Measurements from ENCODE around the gene TSPO2. TPM values are rescaled to one million over a fixed set of nuclear protein-coding genes. Genes with fewer than 3 reads are reported as not detected.
A peak's percentile ranks its signal among the peaks of the same experiment; 100 is the strongest.

TSPO2 gene
- total and polyA plus RNA-seq, 2 of the 13 experiments (the other 11 are each of a cell fraction or from before 2014, with no cell fraction given), result 0.55 TPM; not detected in 1

DNA sequence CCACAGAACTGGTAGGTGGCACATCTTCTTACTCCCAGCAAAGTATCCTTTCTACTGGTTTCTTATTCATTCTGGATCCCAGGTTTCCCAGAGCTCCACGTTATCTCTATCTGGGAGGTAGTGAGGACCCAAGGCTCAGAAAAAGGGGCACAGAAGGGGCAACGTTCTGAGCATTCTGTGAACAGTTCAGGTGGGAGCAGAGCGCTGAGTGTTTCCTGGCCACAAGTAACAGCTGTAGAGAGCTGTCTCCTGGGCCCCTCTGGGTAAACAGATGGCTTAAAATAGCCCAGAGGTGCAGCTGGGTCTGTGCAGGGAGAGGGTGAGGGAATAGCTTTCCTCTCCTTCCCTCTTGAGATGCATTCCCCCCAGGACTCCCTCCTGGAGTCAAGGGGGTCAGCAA is 12.9 kb downstream of the TSPO2 start:
- 42% methylated on average over 3 of the region's 3 CpGs for WGBS (ENCODE audit: low lambda C conversion rate)
- H3K36me3 ChIP-seq (replicated peaks in 1 of 2; ENCODE audit: control insufficient read depth in 1 of 2, insufficient read depth in 2 of 2, low read length in 2 of 2), result peaks cover 0 to 3% of the 10 kb centered on the region in 2 experiments; a peak in 3 of 5 replicates
- no TSS peak for BruUV-seq (replicated peaks)
- H3K9ac ChIP-seq (ENCODE audit: insufficient read depth, low read depth, low read length), result peak overlapping the region; percentile 6; the same call in 1 of the 2 replicates
- no peak for DNase-seq (ENCODE audit: low spot score)
- no peak overlapping the region for H3K27ac ChIP-seq (ENCODE audit: extremely low read length, insufficient read depth, low read length)
- H2AFZ ChIP-seq (ENCODE audit: low read length), result no peak overlapping the region
- H3K79me2 ChIP-seq (ENCODE audit: insufficient read depth, low read length), result no peaks in the 10 kb centered on the region
- peak; percentile 81 for ATAC-seq
- H3K9me3 ChIP-seq (ENCODE audit: low read length), result no peaks in the 10 kb centered on the region
- intact Hi-C loops (cut with micrococcal nuclease; ENCODE audit: unreplicated experiment) (no loop called here), in situ Hi-C loops (cut with HindIII; ENCODE audit: extremely low pct_ligation_motif_present, low pct_unique_long_range_greater_than_20kb) (loop anchor here (10.0 kb wide), 1 partner anchor 530 kb away; no protein-coding TSS in a partner anchor)
- H3K4me3 ChIP-seq (replicated peaks in 1 of 3; ENCODE audit: insufficient read depth in 1 of 3, low read depth in 2 of 3, low read length in 3 of 3), result no peak overlapping the region
- CTCF ChIA-PET (ENCODE audit: low intra/inter-chr PET ratio, low total read pairs), result no interaction called here
- H3K4me2 ChIP-seq (ENCODE audit: low read depth, low read length), result peak overlapping the region; percentile 52
- H3K27me3 ChIP-seq (ENCODE audit: control insufficient read depth in 1 of 2, insufficient read depth in 2 of 2, low read length in 2 of 2), result no peaks in the 10 kb centered on the region
- POLR2A ChIA-PET, result interaction anchor here (0.7 to 5.2 kb wide), 5 partner anchors 8 to 61 kb away, joined by 3 to 59 read pairs (median 18); partner anchors contain the start of genes NFYA, OARD1, TSPO2 and UNC5CL
- FAIRE-seq, result no peak
- H4K20me1 ChIP-seq (ENCODE audit: insufficient read depth, low read length), result no peaks in the 10 kb centered on the region
- H3K4me1 ChIP-seq (ENCODE audit: insufficient read depth, low read length), result peaks cover 65% of the 10 kb centered on the region
- TF ChIP-seq FOXA3 (CRISPR knock-in tag; IDR thresholded peaks at IDR 0.05) (peak; percentile 81), ZFY (CRISPR knock-in tag; IDR thresholded peaks at IDR 0.05) (0 out of 2 replicates have a peak, but pooled peaks have one; percentile 11), FOXJ3 (CRISPR knock-in tag; IDR thresholded peaks at IDR 0.05; ENCODE audit: borderline replicate concordance) (no peak; the same call in 1 of the 2 replicates), RCOR2 (CRISPR knock-in tag; IDR thresholded peaks at IDR 0.05) (0 out of 2 replicates have a peak, but pooled peaks have one; percentile 20), ZNF768 (CRISPR knock-in tag; IDR thresholded peaks at IDR 0.05) (no peak), SMAD9 (CRISPR knock-in tag; IDR thresholded peaks at IDR 0.05) (0 out of 2 replicates have a peak, but pooled peaks have one; percentile 32), ZBTB7B (CRISPR knock-in tag; IDR thresholded peaks at IDR 0.05) (peak; percentile 83), KDM4B (CRISPR knock-in tag; IDR thresholded peaks at IDR 0.05) (0 out of 2 replicates have a peak, but pooled peaks have one; percentile 44), KDM6A (CRISPR knock-in tag; IDR thresholded peaks at IDR 0.05; ENCODE audit: low read depth) (peak; percentile 45; the same call in 1 of the 2 replicates), HMG20A (CRISPR knock-in tag; IDR thresholded peaks at IDR 0.05; ENCODE audit: borderline replicate concordance) (0 out of 2 replicates have a peak, but pooled peaks have one; percentile 32), PITX1 (CRISPR knock-in tag; IDR thresholded peaks at IDR 0.05) (0 out of 2 replicates have a peak, but pooled peaks have one; percentile 50), ZNF33B (CRISPR knock-in tag; IDR thresholded peaks at IDR 0.05) (0 out of 2 replicates have a peak, but pooled peaks have one; percentile 57), NR2F6 (IDR thresholded peaks at IDR 0.05) (no peak), NR2F6 (CRISPR knock-in tag; IDR thresholded peaks at IDR 0.05) (no peak), FOXA1 (IDR thresholded peaks at IDR 0.05) (no peak), FOXA1 (CRISPR knock-in tag; IDR thresholded peaks at IDR 0.05) (peak; percentile 71), ONECUT2 (CRISPR knock-in tag; IDR thresholded peaks at IDR 0.05) (no peak), EP300 (IDR thresholded peaks at IDR 0.05; ENCODE audit: low read depth in 2 of 2, low read length in 2 of 2) (peak in 1 of 2 experiments; percentile 43; a peak in 1 of 4 replicates), EP300 (CRISPR knock-in tag; IDR thresholded peaks at IDR 0.05; ENCODE audit: borderline replicate concordance) (no peak), KAT8 (CRISPR knock-in tag; IDR thresholded peaks at IDR 0.05) (0 out of 2 replicates have a peak, but pooled peaks have one; percentile 15), RBFOX2 (IDR thresholded peaks at IDR 0.05; ENCODE audit: low read depth, low read length) (no peak)
- TF ChIP-seq, protein P1, sequence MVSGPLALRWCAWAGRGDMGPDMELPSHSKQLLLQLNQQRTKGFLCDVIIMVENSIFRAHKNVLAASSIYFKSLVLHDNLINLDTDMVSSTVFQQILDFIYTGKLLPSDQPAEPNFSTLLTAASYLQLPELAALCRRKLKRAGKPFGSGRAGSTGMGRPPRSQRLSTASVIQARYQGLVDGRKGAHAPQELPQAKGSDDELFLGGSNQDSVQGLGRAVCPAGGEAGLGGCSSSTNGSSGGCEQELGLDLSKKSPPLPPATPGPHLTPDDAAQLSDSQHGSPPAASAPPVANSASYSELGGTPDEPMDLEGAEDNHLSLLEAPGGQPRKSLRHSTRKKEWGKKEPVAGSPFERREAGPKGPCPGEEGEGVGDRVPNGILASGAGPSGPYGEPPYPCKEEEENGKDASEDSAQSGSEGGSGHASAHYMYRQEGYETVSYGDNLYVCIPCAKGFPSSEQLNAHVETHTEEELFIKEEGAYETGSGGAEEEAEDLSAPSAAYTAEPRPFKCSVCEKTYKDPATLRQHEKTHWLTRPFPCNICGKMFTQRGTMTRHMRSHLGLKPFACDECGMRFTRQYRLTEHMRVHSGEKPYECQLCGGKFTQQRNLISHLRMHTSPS (CRISPR knock-in tag; IDR thresholded peaks at IDR 0.05; ENCODE audit: low read depth), result no peak
- TF ChIP-seq, protein P2, sequence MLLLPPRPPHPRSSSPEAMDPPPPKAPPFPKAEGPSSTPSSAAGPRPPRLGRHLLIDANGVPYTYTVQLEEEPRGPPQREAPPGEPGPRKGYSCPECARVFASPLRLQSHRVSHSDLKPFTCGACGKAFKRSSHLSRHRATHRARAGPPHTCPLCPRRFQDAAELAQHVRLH (CRISPR knock-in tag; IDR thresholded peaks at IDR 0.05; ENCODE audit: borderline replicate concordance, low read depth), result 0 out of 2 replicates have a peak, but pooled peaks have one; percentile 32
- TF ChIP-seq, protein P3, sequence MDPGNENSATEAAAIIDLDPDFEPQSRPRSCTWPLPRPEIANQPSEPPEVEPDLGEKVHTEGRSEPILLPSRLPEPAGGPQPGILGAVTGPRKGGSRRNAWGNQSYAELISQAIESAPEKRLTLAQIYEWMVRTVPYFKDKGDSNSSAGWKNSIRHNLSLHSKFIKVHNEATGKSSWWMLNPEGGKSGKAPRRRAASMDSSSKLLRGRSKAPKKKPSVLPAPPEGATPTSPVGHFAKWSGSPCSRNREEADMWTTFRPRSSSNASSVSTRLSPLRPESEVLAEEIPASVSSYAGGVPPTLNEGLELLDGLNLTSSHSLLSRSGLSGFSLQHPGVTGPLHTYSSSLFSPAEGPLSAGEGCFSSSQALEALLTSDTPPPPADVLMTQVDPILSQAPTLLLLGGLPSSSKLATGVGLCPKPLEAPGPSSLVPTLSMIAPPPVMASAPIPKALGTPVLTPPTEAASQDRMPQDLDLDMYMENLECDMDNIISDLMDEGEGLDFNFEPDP (CRISPR knock-in tag; conservative IDR thresholded peaks at IDR 0.05), result no peak
- TF ChIP-seq, protein P4, sequence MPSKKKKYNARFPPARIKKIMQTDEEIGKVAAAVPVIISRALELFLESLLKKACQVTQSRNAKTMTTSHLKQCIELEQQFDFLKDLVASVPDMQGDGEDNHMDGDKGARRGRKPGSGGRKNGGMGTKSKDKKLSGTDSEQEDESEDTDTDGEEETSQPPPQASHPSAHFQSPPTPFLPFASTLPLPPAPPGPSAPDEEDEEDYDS (CRISPR knock-in tag; IDR thresholded peaks at IDR 0.05), result 0 out of 2 replicates have a peak, but pooled peaks have one; percentile 13

Measured in HepG2 (cell line).